Immature natural killer cell (primary cell): ENCODE results near the gene ZKSCAN2. TPM values are rescaled to one million over a fixed set of nuclear protein-coding genes. Genes with fewer than 3 reads are reported as not detected.

Source experiments
- DNase-seq, 3 donors: peaks; one replicate each; pipeline ENCODE4 v3.0.0; 2022; ENCODE audit warnings: mixed read lengths in 1 of 3
- H3K27ac Mint-ChIP-seq, 6 donors: one replicate each; pipeline ENCODE4 v1.8.0; 2020; ENCODE audit warnings: mixed read lengths in 6 of 6, mild to moderate bottlenecking in 5 of 6, inconsistent platforms in 4 of 6, moderate library complexity in 3 of 6
- H3K27me3 Mint-ChIP-seq, 3 donors: one replicate each; pipeline ENCODE4 v1.8.0; 2020 to 2021; ENCODE audit warnings: low read depth in 3 of 3, mild to moderate bottlenecking in 3 of 3, mixed read lengths in 3 of 3, moderate library complexity in 3 of 3, inconsistent platforms in 1 of 3
- H3K36me3 Mint-ChIP-seq, 3 donors: one replicate each; pipeline ENCODE4 v1.8.0; 2020; ENCODE audit warnings: mixed read lengths in 3 of 3, inconsistent platforms in 2 of 3, mild to moderate bottlenecking in 2 of 3
- H3K4me1 Mint-ChIP-seq, 2 donors: one replicate each; pipeline ENCODE4 v1.8.0; 2020; ENCODE audit warnings: inconsistent platforms in 2 of 2, mild to moderate bottlenecking in 2 of 2, mixed read lengths in 2 of 2, moderate library complexity in 1 of 2
- H3K4me3 Mint-ChIP-seq, 5 donors: one replicate each; pipeline ENCODE4 v1.8.0; 2020; ENCODE audit warnings: mild to moderate bottlenecking in 5 of 5, mixed read lengths in 5 of 5, inconsistent platforms in 3 of 5, moderate library complexity in 3 of 5
- H3K9me3 Mint-ChIP-seq, 6 donors: one replicate each; pipeline ENCODE4 v1.8.0; 2020; ENCODE audit warnings: mild to moderate bottlenecking in 6 of 6, mixed read lengths in 6 of 6, inconsistent platforms in 4 of 6, moderate library complexity in 3 of 6
- polyA plus RNA-seq, 3 donors: library from polyadenylated mRNA; unstranded; fragments of 300-500 nt; fragmentation: Illumina TruSeq; gene quantifications; one replicate each; pipeline ENCODE4 v1.2.3, GENCODE V29; 2021

ZKSCAN2 gene
- polyA plus RNA-seq, 3 donors from 2014 or later: 0.86 to 2.7 (median 1.5) TPM

- Mint-ChIP-seq H3K36me3 (peaks cover 0 to 3% (median 0%) of the 10 kb centered on the region in 3 donors), H3K27me3 (peaks cover 12 to 17% (median 12%) of the 10 kb centered on the region in 3 donors), H3K9me3 (no peaks in the 10 kb centered on the region), H3K27ac (peak overlapping the region; percentile 85 to 95 (median 92)), H3K4me3 (peak overlapping the region; percentile 94 to 95 (median 94)), H3K4me1 (peaks cover 48 to 61% of the 10 kb centered on the region in 2 donors)
- DNase-seq: no peak
Measured at GRCh38 chr16:25258861-25259179, 1.2 kb upstream of the ZKSCAN2 start.

- peak; percentile 79 to 82 (median 79) for DNase-seq
- Mint-ChIP-seq H3K27me3 (peaks cover 12 to 17% (median 12%) of the 10 kb centered on the region in 3 donors), H3K9me3 (no peaks in the 10 kb centered on the region), H3K4me1 (peaks cover 50 to 61% of the 10 kb centered on the region in 2 donors), H3K36me3 (peaks cover 0 to 3% (median 0%) of the 10 kb centered on the region in 3 donors), H3K4me3 (peak overlapping the region; percentile 94 to 95 (median 94)), H3K27ac (peak overlapping the region; percentile 85 to 95 (median 92))
Measured at GRCh38 chr16:25257956-25258860, 563 bp upstream of the ZKSCAN2 start.

GRCh38 chr16:25256695-25257469 lies 763 bp downstream of the ZKSCAN2 start:
- H3K9me3 Mint-ChIP-seq: no peaks in the 10 kb centered on the region
- H3K36me3 Mint-ChIP-seq: peaks cover 2 to 3% (median 2%) of the 10 kb centered on the region in 3 donors
- H3K4me1 Mint-ChIP-seq: peaks cover 45 to 52% of the 10 kb centered on the region in 2 donors
- peaks cover 12 to 17% (median 12%) of the 10 kb centered on the region in 3 donors for H3K27me3 Mint-ChIP-seq
- H3K27ac Mint-ChIP-seq: peak overlapping the region; percentile 85 to 98 (median 94)
- peak overlapping the region; percentile 94 to 97 (median 95) for H3K4me3 Mint-ChIP-seq
- no peak for DNase-seq

- Mint-ChIP-seq H3K27ac (no peak overlapping the region), H3K27me3 (peaks cover 9 to 13% (median 10%) of the 10 kb centered on the region in 3 donors), H3K4me1 (peaks cover 20 to 22% of the 10 kb centered on the region in 2 donors), H3K36me3 (peaks cover 10 to 14% (median 14%) of the 10 kb centered on the region in 3 donors), H3K9me3 (peaks cover 0 to under 1% (median 0%) of the 10 kb centered on the region in 6 donors), H3K4me3 (no peak overlapping the region)
- no peak for DNase-seq
Measured at GRCh38 chr16:25253322-25253721, 4.3 kb downstream of the ZKSCAN2 start.

GRCh38 chr16:25250467-25250866 lies 7.2 kb downstream of the ZKSCAN2 start:
- no peak overlapping the region for H3K27ac Mint-ChIP-seq
- peaks cover 24 to 35% (median 34%) of the 10 kb centered on the region in 3 donors for H3K36me3 Mint-ChIP-seq
- DNase-seq: no peak
- H3K9me3 Mint-ChIP-seq: peaks cover 0 to 4% (median 0%) of the 10 kb centered on the region in 6 donors
- H3K27me3 Mint-ChIP-seq: no peaks in the 10 kb centered on the region
- no peak overlapping the region for H3K4me3 Mint-ChIP-seq
- H3K4me1 Mint-ChIP-seq: peaks cover 0 to 2% of the 10 kb centered on the region in 2 donors

GRCh38 chr16:25235991-25236390 lies 21.7 kb downstream of the ZKSCAN2 start:
- no peaks in the 10 kb centered on the region for H3K4me1 Mint-ChIP-seq
- no peak for DNase-seq
- no peaks in the 10 kb centered on the region for H3K9me3 Mint-ChIP-seq
- H3K27ac Mint-ChIP-seq: no peak overlapping the region
- H3K36me3 Mint-ChIP-seq: peaks cover 0 to 14% (median 3%) of the 10 kb centered on the region in 3 donors
- peaks cover 0 to 2% (median under 1%) of the 10 kb centered on the region in 3 donors for H3K27me3 Mint-ChIP-seq
- no peak overlapping the region for H3K4me3 Mint-ChIP-seq

GRCh38 chr16:25228372-25228771 lies 29.3 kb downstream of the ZKSCAN2 start:
- Mint-ChIP-seq H3K4me3 (no peak overlapping the region), H3K27ac (no peak overlapping the region), H3K4me1 (no peaks in the 10 kb centered on the region), H3K9me3 (peaks cover 0 to 1% (median 0%) of the 10 kb centered on the region in 6 donors), H3K36me3 (no peaks in the 10 kb centered on the region), H3K27me3 (peaks cover 1 to 6% (median 2%) of the 10 kb centered on the region in 3 donors)
- no peak for DNase-seq

- H3K4me3 Mint-ChIP-seq: no peak overlapping the region
- DNase-seq: no peak
- peaks cover 2 to 4% (median 3%) of the 10 kb centered on the region in 3 donors for H3K27me3 Mint-ChIP-seq
- H3K9me3 Mint-ChIP-seq: peaks cover 0 to 1% (median 0%) of the 10 kb centered on the region in 6 donors
- no peaks in the 10 kb centered on the region for H3K4me1 Mint-ChIP-seq
- H3K36me3 Mint-ChIP-seq: no peaks in the 10 kb centered on the region
- H3K27ac Mint-ChIP-seq: peak overlapping the region in 1 of 6 donors; percentile 36
Measured at GRCh38 chr16:25224731-25225319, 32.8 kb downstream of the ZKSCAN2 start.

GRCh38 chr16:25223964-25224363 lies 33.7 kb downstream of the ZKSCAN2 start:
- Mint-ChIP-seq H3K4me1 (no peaks in the 10 kb centered on the region), H3K9me3 (peaks cover 0 to 1% (median 0%) of the 10 kb centered on the region in 6 donors), H3K4me3 (no peak overlapping the region), H3K27ac (no peak overlapping the region), H3K27me3 (peaks cover 2 to 4% (median 3%) of the 10 kb centered on the region in 3 donors), H3K36me3 (no peaks in the 10 kb centered on the region)
- DNase-seq: no peak

- no peaks in the 10 kb centered on the region for H3K36me3 Mint-ChIP-seq
- no peak for DNase-seq
- no peak overlapping the region for H3K27ac Mint-ChIP-seq
- H3K4me3 Mint-ChIP-seq: no peak overlapping the region
- H3K27me3 Mint-ChIP-seq: peaks cover 2 to 6% (median 3%) of the 10 kb centered on the region in 3 donors
- no peaks in the 10 kb centered on the region for H3K9me3 Mint-ChIP-seq
- no peaks in the 10 kb centered on the region for H3K4me1 Mint-ChIP-seq
Measured at GRCh38 chr16:25222959-25223358, 34.7 kb downstream of the ZKSCAN2 start.

- Mint-ChIP-seq H3K4me1 (no peaks in the 10 kb centered on the region), H3K27ac (no peak overlapping the region), H3K36me3 (no peaks in the 10 kb centered on the region), H3K4me3 (no peak overlapping the region), H3K9me3 (no peaks in the 10 kb centered on the region), H3K27me3 (peaks cover 0 to 4% (median 2%) of the 10 kb centered on the region in 3 donors)
- no peak for DNase-seq
Measured at GRCh38 chr16:25219070-25219737, 38.4 kb downstream of the ZKSCAN2 start.

GRCh38 chr16:25217921-25218320 lies 39.7 kb downstream of the ZKSCAN2 start:
- DNase-seq: no peak
- peaks cover 0 to 5% (median 2%) of the 10 kb centered on the region in 3 donors for H3K27me3 Mint-ChIP-seq
- no peaks in the 10 kb centered on the region for H3K4me1 Mint-ChIP-seq
- H3K36me3 Mint-ChIP-seq: no peaks in the 10 kb centered on the region
- no peaks in the 10 kb centered on the region for H3K9me3 Mint-ChIP-seq
- no peak overlapping the region for H3K4me3 Mint-ChIP-seq
- H3K27ac Mint-ChIP-seq: no peak overlapping the region

GRCh38 chr16:25217112-25217511 lies 40.5 kb downstream of the ZKSCAN2 start:
- Mint-ChIP-seq H3K36me3 (no peaks in the 10 kb centered on the region), H3K27ac (no peak overlapping the region), H3K4me1 (no peaks in the 10 kb centered on the region)

More at GRCh38 chr16:25217112-25217511, 40.5 kb downstream of the ZKSCAN2 start:
- Mint-ChIP-seq H3K4me3 (no peak overlapping the region), H3K27me3 (peaks cover 0 to 9% (median 2%) of the 10 kb centered on the region in 3 donors), H3K9me3 (peaks cover 0 to 2% (median 0%) of the 10 kb centered on the region in 6 donors)
- DNase-seq: no peak
